ENCODE measurements around the gene KATNIP.

- TF ChIP-seq GATA2 (IDR thresholded peaks at IDR 0.05; ENCODE audit: low read depth, low read length): no peak
- no peak for TF ChIP-seq GATA3 (IDR thresholded peaks at IDR 0.05; ENCODE audit: low read depth, low read length)
Observed at GRCh38 chr16:27551036-27551435, 1.1 kb downstream of the KATNIP start.

Data from SH-SY5Y (cell line).